ACC112 (cell line): ENCODE data around the gene TMED9.
A peak's percentile ranks its signal among the peaks of the same experiment; 100 is the strongest.
"Not testable (repeated sequence)": the region's sequence is repeated elsewhere in the genome, so short reads cannot be mapped to it uniquely, and the experiment has no call there.

Source experiments
- H2AFZ ChIP-seq: fragments of 200-600 bp; sonication (generic); one replicate; pipeline ENCODE4 v1.6.0; 2017; ENCODE audit warnings: antibody characterized with exemption, low read length; ENCODE audit not compliant: unreplicated experiment
- H3K27ac ChIP-seq: fragments of 200-600 bp; sonication (generic); 2 replicates; pipeline ENCODE4 v1.5.1; 2014; ENCODE audit warnings: low read depth, mild to moderate bottlenecking, antibody characterized with exemption, low read length, moderate library complexity
- H3K27me3 ChIP-seq: fragments of 200-600 bp; sonication (generic); 2 replicates; pipeline ENCODE4 v1.6.1; 2014; ENCODE audit warnings: mild to moderate bottlenecking, antibody characterized with exemption, low read length, moderate library complexity, mixed read lengths; ENCODE audit not compliant: insufficient read depth
- H3K36me3 ChIP-seq: fragments of 200-600 bp; sonication (generic); 2 replicates; pipeline ENCODE4 v1.6.1; 2016; ENCODE audit warnings: mild to moderate bottlenecking, antibody characterized with exemption, low read length, moderate library complexity, mixed read lengths; ENCODE audit not compliant: insufficient read depth
- H3K4me1 ChIP-seq: fragments of 200-600 bp; sonication (generic); one replicate; pipeline ENCODE4 v1.6.1; 2016; ENCODE audit warnings: low read length, mixed read lengths; ENCODE audit not compliant: insufficient read depth, unreplicated experiment, control insufficient read depth
- H3K4me3 ChIP-seq: fragments of 200-600 bp; sonication (generic); 2 replicates; pipeline ENCODE4 v1.5.1; 2014; ENCODE audit warnings: mild to moderate bottlenecking, low read depth, low read length
- H3K79me2 ChIP-seq: fragments of 200-600 bp; sonication (generic); one replicate; pipeline ENCODE4 v1.6.0; 2016; ENCODE audit warnings: low read length; ENCODE audit not compliant: control insufficient read depth, unreplicated experiment, insufficient read depth

The TMED9 gene

GRCh38 chr5:177554474-177555111 lies 37.4 kb upstream of the TMED9 start, which contains the start of gene FAM193B:
Gene FAM193B (minus strand): TSS chr5:177554563. CDS start chr5:177554458, 105 bp downstream.
- H3K4me1 ChIP-seq: peaks cover 13% of the 10 kb centered on the region
- peak within 1 kb of the TSS; percentile 25; the same call in 1 of the 2 replicates for H3K27ac ChIP-seq
- H3K4me3 ChIP-seq: peak within 1 kb of the TSS; percentile 92
- H3K79me2 ChIP-seq: peaks cover 45% of the 10 kb centered on the region
- peak within 1 kb of the TSS; percentile 92 for H2AFZ ChIP-seq
- no peaks in the 10 kb centered on the region for H3K27me3 ChIP-seq
- peaks cover 9% of the 10 kb centered on the region; the same call in 1 of the 2 replicates for H3K36me3 ChIP-seq

- peaks cover 9% of the 10 kb centered on the region; the same call in 1 of the 2 replicates for H3K36me3 ChIP-seq
- no peaks in the 10 kb centered on the region for H3K27me3 ChIP-seq
- peak overlapping the region; percentile 92 for H2AFZ ChIP-seq
- peak overlapping the region; percentile 92; the same call in 1 of the 2 replicates for H3K4me3 ChIP-seq
- H3K4me1 ChIP-seq: peaks cover 11% of the 10 kb centered on the region
- H3K27ac ChIP-seq: no peak overlapping the region
- H3K79me2 ChIP-seq: peaks cover 38% of the 10 kb centered on the region
Measured at GRCh38 chr5:177555228-177555627, 36.8 kb upstream of the TMED9 start.

GRCh38 chr5:177555665-177556064 lies 36.3 kb upstream of the TMED9 start:
- peaks cover 7% of the 10 kb centered on the region for H3K4me1 ChIP-seq
- H3K27me3 ChIP-seq: no peaks in the 10 kb centered on the region
- no peak overlapping the region for H3K27ac ChIP-seq
- no peak overlapping the region; the same call in 1 of the 2 replicates for H3K4me3 ChIP-seq
- H3K36me3 ChIP-seq: peaks cover 9% of the 10 kb centered on the region; the same call in 1 of the 2 replicates
- H3K79me2 ChIP-seq: peaks cover 34% of the 10 kb centered on the region
- no peak overlapping the region for H2AFZ ChIP-seq

- no peak overlapping the region for H3K27ac ChIP-seq
- peaks cover 20% of the 10 kb centered on the region for H3K79me2 ChIP-seq
- H3K27me3 ChIP-seq: no peaks in the 10 kb centered on the region
- H3K4me3 ChIP-seq: no peak overlapping the region
- H3K36me3 ChIP-seq: peaks cover under 1% of the 10 kb centered on the region; the same call in 1 of the 2 replicates
- peaks cover 10% of the 10 kb centered on the region for H3K4me1 ChIP-seq
- H2AFZ ChIP-seq: no peak overlapping the region
Measured at GRCh38 chr5:177557041-177557647, 34.9 kb upstream of the TMED9 start.

GRCh38 chr5:177557796-177558195 lies 34.2 kb upstream of the TMED9 start:
- H3K4me1 ChIP-seq: peaks cover 5% of the 10 kb centered on the region
- no peaks in the 10 kb centered on the region for H3K27me3 ChIP-seq
- H3K36me3 ChIP-seq: no peaks in the 10 kb centered on the region
- no peak overlapping the region for H2AFZ ChIP-seq
- peaks cover 14% of the 10 kb centered on the region for H3K79me2 ChIP-seq
- H3K4me3 ChIP-seq: no peak overlapping the region
- no peak overlapping the region for H3K27ac ChIP-seq

GRCh38 chr5:177559446-177559941 lies 32.5 kb upstream of the TMED9 start:
- H3K4me1 ChIP-seq, H3K4me3 ChIP-seq, H3K27ac ChIP-seq, H2AFZ ChIP-seq, H3K27me3 ChIP-seq, H3K36me3 ChIP-seq, H3K79me2 ChIP-seq: not testable (repeated sequence)

- H3K4me3 ChIP-seq: no peak overlapping the region
- no peak overlapping the region for H2AFZ ChIP-seq
- no peak overlapping the region for H3K27ac ChIP-seq
- no peaks in the 10 kb centered on the region for H3K79me2 ChIP-seq
- peaks cover 17% of the 10 kb centered on the region for H3K27me3 ChIP-seq
- peaks cover 3% of the 10 kb centered on the region for H3K4me1 ChIP-seq
- no peaks in the 10 kb centered on the region for H3K36me3 ChIP-seq
Measured at GRCh38 chr5:177565046-177565445, 27.0 kb upstream of the TMED9 start.

GRCh38 chr5:177568326-177568725 lies 23.7 kb upstream of the TMED9 start:
- no peak overlapping the region for H3K27ac ChIP-seq
- no peaks in the 10 kb centered on the region for H3K36me3 ChIP-seq
- no peaks in the 10 kb centered on the region for H3K4me1 ChIP-seq
- no peaks in the 10 kb centered on the region for H3K79me2 ChIP-seq
- H3K27me3 ChIP-seq: peaks cover 18% of the 10 kb centered on the region
- H2AFZ ChIP-seq: no peak overlapping the region
- no peak overlapping the region for H3K4me3 ChIP-seq

GRCh38 chr5:177569894-177570293 lies 22.1 kb upstream of the TMED9 start:
- peaks cover 23% of the 10 kb centered on the region for H3K27me3 ChIP-seq
- no peaks in the 10 kb centered on the region for H3K36me3 ChIP-seq
- no peak overlapping the region for H2AFZ ChIP-seq
- H3K27ac ChIP-seq: no peak overlapping the region
- H3K4me1 ChIP-seq: no peaks in the 10 kb centered on the region
- no peak overlapping the region for H3K4me3 ChIP-seq
- no peaks in the 10 kb centered on the region for H3K79me2 ChIP-seq

- Histone ChIP-seq H3K27me3 (peaks cover 17% of the 10 kb centered on the region), H3K4me3 (no peak overlapping the region)
Measured at GRCh38 chr5:177575488-177575887, 16.5 kb upstream of the TMED9 start.

GRCh38 chr5:177576169-177576568 lies 15.8 kb upstream of the TMED9 start:
- Histone ChIP-seq H3K4me1 (no peaks in the 10 kb centered on the region), H3K27me3 (peaks cover 17% of the 10 kb centered on the region), H3K36me3 (no peaks in the 10 kb centered on the region), H3K27ac (no peak overlapping the region), H2AFZ (no peak overlapping the region), H3K79me2 (no peaks in the 10 kb centered on the region), H3K4me3 (no peak overlapping the region)

More at GRCh38 chr5:177575488-177575887, 16.5 kb upstream of the TMED9 start:
- no peaks in the 10 kb centered on the region for H3K79me2 ChIP-seq
- no peaks in the 10 kb centered on the region for H3K4me1 ChIP-seq
- no peak overlapping the region for H2AFZ ChIP-seq
- H3K36me3 ChIP-seq: no peaks in the 10 kb centered on the region
- H3K27ac ChIP-seq: no peak overlapping the region
